WI38 (cell line): ENCODE data around the gene RCHY1.
"Not testable (repeated sequence)": the region's sequence is repeated elsewhere in the genome, so short reads cannot be mapped to it uniquely, and the experiment has no call there.

Experiments
- H3K4me3 ChIP-seq: 2 replicates; pipeline ENCODE4 v1.5.1; 2011; ENCODE audit warnings: low read depth, mild to moderate bottlenecking, control low read depth, low read length
- TF ChIP-seq, protein P1 (sequence below): IDR thresholded peaks from 2 replicates; pipeline ENCODE4 v1.5.1; 2012; ENCODE audit warnings: low read depth, mild to moderate bottlenecking, control low read depth, low read length

Gene RCHY1

DNA sequence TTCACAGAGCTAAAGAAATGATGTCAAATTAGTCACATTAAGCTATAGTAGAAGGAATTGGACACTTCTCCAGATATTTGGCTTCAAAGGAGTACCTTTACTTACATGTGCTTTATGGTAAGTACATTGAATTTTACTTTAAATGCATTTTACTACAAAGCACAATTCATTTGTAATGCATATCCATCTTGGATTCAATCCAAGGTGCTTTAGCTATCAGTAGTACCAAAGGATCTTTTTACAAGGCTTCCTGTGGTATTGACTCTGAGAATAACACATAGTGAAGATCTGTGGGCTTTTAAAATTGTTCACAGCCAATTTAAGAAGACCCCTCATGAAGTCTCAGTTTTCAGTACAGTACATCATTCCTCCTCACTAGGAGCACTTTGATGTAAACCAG lies 13.3 kb upstream of the RCHY1 start:
- TF ChIP-seq, protein P1, sequence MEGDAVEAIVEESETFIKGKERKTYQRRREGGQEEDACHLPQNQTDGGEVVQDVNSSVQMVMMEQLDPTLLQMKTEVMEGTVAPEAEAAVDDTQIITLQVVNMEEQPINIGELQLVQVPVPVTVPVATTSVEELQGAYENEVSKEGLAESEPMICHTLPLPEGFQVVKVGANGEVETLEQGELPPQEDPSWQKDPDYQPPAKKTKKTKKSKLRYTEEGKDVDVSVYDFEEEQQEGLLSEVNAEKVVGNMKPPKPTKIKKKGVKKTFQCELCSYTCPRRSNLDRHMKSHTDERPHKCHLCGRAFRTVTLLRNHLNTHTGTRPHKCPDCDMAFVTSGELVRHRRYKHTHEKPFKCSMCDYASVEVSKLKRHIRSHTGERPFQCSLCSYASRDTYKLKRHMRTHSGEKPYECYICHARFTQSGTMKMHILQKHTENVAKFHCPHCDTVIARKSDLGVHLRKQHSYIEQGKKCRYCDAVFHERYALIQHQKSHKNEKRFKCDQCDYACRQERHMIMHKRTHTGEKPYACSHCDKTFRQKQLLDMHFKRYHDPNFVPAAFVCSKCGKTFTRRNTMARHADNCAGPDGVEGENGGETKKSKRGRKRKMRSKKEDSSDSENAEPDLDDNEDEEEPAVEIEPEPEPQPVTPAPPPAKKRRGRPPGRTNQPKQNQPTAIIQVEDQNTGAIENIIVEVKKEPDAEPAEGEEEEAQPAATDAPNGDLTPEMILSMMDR: no peak
- H3K4me3 ChIP-seq: no peak overlapping the region

DNA sequence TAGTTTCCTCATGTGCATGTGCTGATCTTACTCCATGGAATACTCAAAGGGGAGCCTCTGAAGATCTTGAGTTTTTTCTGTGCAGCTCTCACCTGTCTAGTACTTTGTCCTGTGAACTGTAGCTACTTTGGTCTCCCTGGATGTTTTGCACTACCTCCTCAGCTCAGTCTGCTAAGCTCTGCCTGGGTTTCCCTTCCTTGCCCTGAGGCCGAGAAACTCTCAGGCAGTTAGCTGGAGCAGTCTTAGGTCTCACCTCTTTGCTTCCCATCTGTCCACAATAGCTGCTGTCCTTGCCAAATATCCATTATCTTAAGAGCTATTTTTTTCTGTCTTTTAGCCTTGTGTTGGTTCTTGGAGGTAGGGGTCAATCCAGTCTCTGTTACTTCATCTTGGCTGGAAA lies 11.7 kb upstream of the RCHY1 start:
- TF ChIP-seq, protein P1: no peak
- no peak overlapping the region for H3K4me3 ChIP-seq

GRCh38 chr4:75525086-75525485 lies 10.9 kb upstream of the RCHY1 start:
- TF ChIP-seq, protein P1: no peak
- H3K4me3 ChIP-seq: no peak overlapping the region

GRCh38 chr4:75519452-75519851 lies 5.2 kb upstream of the RCHY1 start:
- H3K4me3 ChIP-seq: not testable (repeated sequence)

GRCh38 chr4:75516144-75516543 lies 1.9 kb upstream of the RCHY1 start:
- TF ChIP-seq, protein P1: no peak
- no peak overlapping the region for H3K4me3 ChIP-seq

GRCh38 chr4:75514949-75515612 lies 878 bp upstream of the RCHY1 start:
- peak overlapping the region; percentile 92 for H3K4me3 ChIP-seq
- TF ChIP-seq, protein P1: no peak

- TF ChIP-seq, protein P1: no peak
- H3K4me3 ChIP-seq: peak overlapping the region; percentile 92
Observed at GRCh38 chr4:75513526-75514130, 575 bp downstream of the RCHY1 start.
